Panc1 (cell line): Measurements from ENCODE around the gene RASEF. TPM values are rescaled to one million over a fixed set of nuclear protein-coding genes. Genes with fewer than 3 reads are reported as not detected.

Source experiments
- ATAC-seq: fragments of 200-7000 bp; cut with Tn5 transposase; 2 replicates; pipeline ENCODE4 v1.9.1; 2020; ENCODE audit warnings: mild to moderate bottlenecking, moderate library complexity
- BruUV-seq: library from RNA; stranded (reverse); fragments of 400-500 nt; replicated peaks from 2 replicates; lab custom pipeline; 2021; lab: Mats Ljungman, UMichigan
- CTCF ChIA-PET: fragments of 300-600 bp; sonication (Branson Sonifier 250); formaldehyde crosslinking; loops from one replicate; lab custom pipeline; 2022; ENCODE audit warnings: antibody characterized with exemption; lab: Charles Lee
- POLR2A ChIA-PET: fragments of 300-600 bp; sonication (Branson Sonifier 250); formaldehyde crosslinking; loops from one replicate; lab custom pipeline; 2022; ENCODE audit warnings: antibody characterized with exemption; lab: Charles Lee
- DNase-seq: peaks from one replicate; pipeline ENCODE4 v3.0.0-alpha.2; 2010; ENCODE audit warnings: low read depth, low spot score
- H3K27ac ChIP-seq: 2 replicates; pipeline ENCODE4 v1.5.1; 2011; ENCODE audit warnings: mild to moderate bottlenecking, low read length, inconsistent platforms
- H3K27me3 ChIP-seq: fragments of 200-500 bp; sonication (Bioruptor generic); 2 replicates; pipeline ENCODE4 v1.6.0; 2014; ENCODE audit warnings: low read length, inconsistent platforms; ENCODE audit not compliant: control insufficient read depth, insufficient read depth
- H3K36me3 ChIP-seq: fragments of 200-500 bp; sonication (Bioruptor generic); 2 replicates; pipeline ENCODE4 v1.5.1; 2014; ENCODE audit warnings: inconsistent platforms, mild to moderate bottlenecking, low read length, moderate library complexity; ENCODE audit not compliant: control insufficient read depth, insufficient read depth
- H3K4me1 ChIP-seq: 2 replicates; pipeline ENCODE4 v1.5.1; 2011; ENCODE audit warnings: inconsistent platforms, mild to moderate bottlenecking, low read length, moderate library complexity; ENCODE audit not compliant: control insufficient read depth, insufficient read depth
- H3K4me3 ChIP-seq, 2 experiments: 2 replicates each; pipeline ENCODE4 v1.5.1; 2011 to 2012; ENCODE audit warnings: low read depth in 2 of 2, low read length in 2 of 2, mild to moderate bottlenecking in 2 of 2, inconsistent platforms in 1 of 2, moderate library complexity in 1 of 2
- H3K9me3 ChIP-seq: fragments of 200-500 bp; sonication (Bioruptor generic); 2 replicates; pipeline ENCODE4 v1.5.1; 2014; ENCODE audit warnings: low read depth, mild to moderate bottlenecking, inconsistent platforms, low read length, moderate library complexity; ENCODE audit not compliant: control insufficient read depth, insufficient read depth
- POLR2AphosphoS5 ChIP-seq: IDR thresholded peaks from 2 replicates; pipeline ENCODE4 v1.6.1; 2012; ENCODE audit warnings: mild to moderate bottlenecking, low read depth, low read length, moderate library complexity
- SIN3A ChIP-seq: IDR thresholded peaks from 2 replicates; pipeline ENCODE4 v1.6.1; 2012; ENCODE audit warnings: low read depth, mild to moderate bottlenecking, low read length, moderate library complexity, borderline replicate concordance; ENCODE audit not compliant: insufficient read depth
- TCF7L2 ChIP-seq: IDR thresholded peaks from 2 replicates; pipeline ENCODE4 v1.6.1; 2011; ENCODE audit warnings: mild to moderate bottlenecking, low read depth, low read length, inconsistent platforms
- in situ Hi-C: cut with HindIII; loops from 2 replicates; pipeline ENCODE4 v1.10.0; 2016; ENCODE audit warnings: low sequenced_read_pairs, low pct_unique_long_range_greater_than_20kb
- intact Hi-C: fragments of 100-400 bp; cut with micrococcal nuclease; formaldehyde crosslinking; loops from one replicate; pipeline ENCODE4 v1.10.0; 2022; ENCODE audit not compliant: unreplicated experiment
- total RNA-seq: library from RNA; stranded (reverse); gene quantifications from one replicate; pipeline ENCODE4 v1.2.1, GENCODE V29; 2021; ENCODE audit not compliant: unreplicated experiment
- TF ChIP-seq, protein P1 (sequence below), 2 experiments: IDR thresholded peaks; 2 replicates each; pipeline ENCODE4 v1.6.1; 2011 to 2012; ENCODE audit warnings: low read depth in 2 of 2, control low read depth in 1 of 2, low read length in 1 of 2, mild to moderate bottlenecking in 1 of 2, moderate library complexity in 1 of 2; ENCODE audit not compliant: insufficient read depth in 1 of 2
- TF ChIP-seq, protein P2 (sequence below): fragments of 450-650 bp; IDR thresholded peaks from 2 replicates; pipeline ENCODE4 v1.5.1; 2017; ENCODE audit warnings: mild to moderate bottlenecking

The RASEF gene
- total RNA-seq, 1 experiment from 2014 or later: 2.9 TPM

DNA sequence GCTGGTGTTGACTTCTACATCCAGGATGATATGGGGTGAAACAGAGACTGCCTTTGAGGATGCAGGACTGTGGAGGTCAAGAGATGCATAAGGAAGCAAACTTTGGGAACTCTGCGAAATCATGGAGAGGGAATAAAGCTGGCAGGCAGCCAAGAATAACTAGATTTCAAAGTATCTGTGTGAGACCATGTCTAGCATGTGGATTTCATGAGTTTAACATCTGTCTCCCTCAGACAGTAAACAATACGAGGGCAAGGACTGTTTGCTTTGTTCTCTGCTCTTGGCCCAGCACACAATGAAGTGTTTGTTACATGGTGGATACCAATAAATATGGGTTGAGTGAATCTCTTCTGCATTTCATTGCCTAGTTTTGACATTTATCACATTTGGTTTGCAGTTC is 71.3 kb downstream of the RASEF start:
- DNase-seq (no peak), ATAC-seq (no peak)
- Histone ChIP-seq H3K4me3 (no peak overlapping the region), H3K4me1 (no peaks in the 10 kb centered on the region), H3K9me3 (no peaks in the 10 kb centered on the region), H3K27ac (no peak overlapping the region), H3K36me3 (no peaks in the 10 kb centered on the region), H3K27me3 (no peaks in the 10 kb centered on the region)
- TF ChIP-seq TCF7L2 (no peak), POLR2AphosphoS5 (no peak), SIN3A (no peak)
- TF ChIP-seq, protein P1, sequence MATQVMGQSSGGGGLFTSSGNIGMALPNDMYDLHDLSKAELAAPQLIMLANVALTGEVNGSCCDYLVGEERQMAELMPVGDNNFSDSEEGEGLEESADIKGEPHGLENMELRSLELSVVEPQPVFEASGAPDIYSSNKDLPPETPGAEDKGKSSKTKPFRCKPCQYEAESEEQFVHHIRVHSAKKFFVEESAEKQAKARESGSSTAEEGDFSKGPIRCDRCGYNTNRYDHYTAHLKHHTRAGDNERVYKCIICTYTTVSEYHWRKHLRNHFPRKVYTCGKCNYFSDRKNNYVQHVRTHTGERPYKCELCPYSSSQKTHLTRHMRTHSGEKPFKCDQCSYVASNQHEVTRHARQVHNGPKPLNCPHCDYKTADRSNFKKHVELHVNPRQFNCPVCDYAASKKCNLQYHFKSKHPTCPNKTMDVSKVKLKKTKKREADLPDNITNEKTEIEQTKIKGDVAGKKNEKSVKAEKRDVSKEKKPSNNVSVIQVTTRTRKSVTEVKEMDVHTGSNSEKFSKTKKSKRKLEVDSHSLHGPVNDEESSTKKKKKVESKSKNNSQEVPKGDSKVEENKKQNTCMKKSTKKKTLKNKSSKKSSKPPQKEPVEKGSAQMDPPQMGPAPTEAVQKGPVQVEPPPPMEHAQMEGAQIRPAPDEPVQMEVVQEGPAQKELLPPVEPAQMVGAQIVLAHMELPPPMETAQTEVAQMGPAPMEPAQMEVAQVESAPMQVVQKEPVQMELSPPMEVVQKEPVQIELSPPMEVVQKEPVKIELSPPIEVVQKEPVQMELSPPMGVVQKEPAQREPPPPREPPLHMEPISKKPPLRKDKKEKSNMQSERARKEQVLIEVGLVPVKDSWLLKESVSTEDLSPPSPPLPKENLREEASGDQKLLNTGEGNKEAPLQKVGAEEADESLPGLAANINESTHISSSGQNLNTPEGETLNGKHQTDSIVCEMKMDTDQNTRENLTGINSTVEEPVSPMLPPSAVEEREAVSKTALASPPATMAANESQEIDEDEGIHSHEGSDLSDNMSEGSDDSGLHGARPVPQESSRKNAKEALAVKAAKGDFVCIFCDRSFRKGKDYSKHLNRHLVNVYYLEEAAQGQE (IDR thresholded peaks at IDR 0.05; ENCODE audit: insufficient read depth in 1 of 2, low read depth in 2 of 2, low read length in 1 of 2): no peak
- TF ChIP-seq, protein P2, sequence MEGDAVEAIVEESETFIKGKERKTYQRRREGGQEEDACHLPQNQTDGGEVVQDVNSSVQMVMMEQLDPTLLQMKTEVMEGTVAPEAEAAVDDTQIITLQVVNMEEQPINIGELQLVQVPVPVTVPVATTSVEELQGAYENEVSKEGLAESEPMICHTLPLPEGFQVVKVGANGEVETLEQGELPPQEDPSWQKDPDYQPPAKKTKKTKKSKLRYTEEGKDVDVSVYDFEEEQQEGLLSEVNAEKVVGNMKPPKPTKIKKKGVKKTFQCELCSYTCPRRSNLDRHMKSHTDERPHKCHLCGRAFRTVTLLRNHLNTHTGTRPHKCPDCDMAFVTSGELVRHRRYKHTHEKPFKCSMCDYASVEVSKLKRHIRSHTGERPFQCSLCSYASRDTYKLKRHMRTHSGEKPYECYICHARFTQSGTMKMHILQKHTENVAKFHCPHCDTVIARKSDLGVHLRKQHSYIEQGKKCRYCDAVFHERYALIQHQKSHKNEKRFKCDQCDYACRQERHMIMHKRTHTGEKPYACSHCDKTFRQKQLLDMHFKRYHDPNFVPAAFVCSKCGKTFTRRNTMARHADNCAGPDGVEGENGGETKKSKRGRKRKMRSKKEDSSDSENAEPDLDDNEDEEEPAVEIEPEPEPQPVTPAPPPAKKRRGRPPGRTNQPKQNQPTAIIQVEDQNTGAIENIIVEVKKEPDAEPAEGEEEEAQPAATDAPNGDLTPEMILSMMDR: no peak
- CTCF ChIA-PET: no interaction called here
- intact Hi-C loops: no loop called here
- in situ Hi-C loops: no loop called here
- BruUV-seq: no TSS peak
- POLR2A ChIA-PET: no interaction called here

DNA sequence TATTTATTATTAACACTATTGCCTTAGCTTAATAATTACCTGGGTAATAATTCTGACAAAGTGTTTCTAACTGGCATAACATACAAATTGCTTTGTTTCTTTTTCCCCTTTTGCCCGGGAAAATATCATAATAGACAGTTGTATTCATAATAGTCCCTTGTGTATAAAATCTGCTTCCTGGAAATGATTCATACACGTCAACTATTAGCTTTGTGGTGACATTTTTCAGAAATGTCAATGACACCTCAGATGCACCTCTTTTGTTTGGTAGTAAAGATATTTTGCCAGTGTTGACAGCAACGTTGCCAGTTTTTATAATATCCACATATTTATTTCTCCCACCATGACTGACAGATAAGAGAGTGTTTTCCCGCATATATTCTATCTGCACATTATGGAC is 73.0 kb downstream of the RASEF start:
- ChIA-PET POLR2A (no interaction called here), CTCF (no interaction called here)
- Histone ChIP-seq H3K4me1 (no peaks in the 10 kb centered on the region), H3K27me3 (no peaks in the 10 kb centered on the region), H3K27ac (no peak overlapping the region), H3K9me3 (no peaks in the 10 kb centered on the region), H3K36me3 (no peaks in the 10 kb centered on the region), H3K4me3 (no peak overlapping the region)
- in situ Hi-C loops (no loop called here), intact Hi-C loops (no loop called here)
- ATAC-seq (no peak), DNase-seq (no peak)
- no peak for TF ChIP-seq POLR2AphosphoS5
- TF ChIP-seq, protein P2: no peak
- TF ChIP-seq SIN3A: no peak
- no peak for TF ChIP-seq TCF7L2
- TF ChIP-seq, protein P1 (IDR thresholded peaks at IDR 0.05; ENCODE audit: insufficient read depth in 1 of 2, low read depth in 2 of 2, low read length in 1 of 2): no peak
- no TSS peak for BruUV-seq
